HFFc6 (cell line): ENCODE measurements around the gene AFDN. TPM values are rescaled to one million over a fixed set of nuclear protein-coding genes. Genes with fewer than 3 reads are reported as not detected.

Experiments
- DNase-seq: peaks from one replicate; pipeline ENCODE4 v3.0.0-alpha.2; 2018
- H3K27ac Mint-ChIP-seq: 2 replicates; pipeline ENCODE4 v1.8.0; 2020; ENCODE audit warnings: mild to moderate bottlenecking, mixed read lengths
- H3K27me3 Mint-ChIP-seq: 2 replicates; pipeline ENCODE4 v1.8.0; 2021; ENCODE audit warnings: mild to moderate bottlenecking, moderate library complexity, mixed read lengths; ENCODE audit not compliant: insufficient read depth
- H3K36me3 Mint-ChIP-seq: 2 replicates; pipeline ENCODE4 v1.8.0; 2021; ENCODE audit warnings: low read depth, mixed read lengths
- H3K4me1 Mint-ChIP-seq: 2 replicates; pipeline ENCODE4 v1.8.0; 2020; ENCODE audit warnings: low read depth, mixed read lengths
- H3K4me3 Mint-ChIP-seq: 2 replicates; pipeline ENCODE4 v1.8.0; 2020; ENCODE audit warnings: mild to moderate bottlenecking, moderate library complexity, mixed read lengths
- H3K9me3 Mint-ChIP-seq: 2 replicates; pipeline ENCODE4 v1.8.0; 2020; ENCODE audit warnings: mild to moderate bottlenecking, mixed read lengths
- CTCF ChIP-seq: fragments of 200-600 bp; sonication (generic); IDR thresholded peaks from 2 replicates; pipeline ENCODE4 v1.5.0; 2021; ENCODE audit warnings: antibody characterized with exemption, mild to moderate bottlenecking
- total RNA-seq, 6 experiments: library from RNA; stranded (reverse); fragmentation: NEBNext Ultra II Directional; extraction: Animal tissue kit (Norgen Biotek cat#: 25700); gene quantifications; 2 replicates in 1 of 6; 3 replicates in 5 of 6; pipeline ENCODE4 v1.2.3, GENCODE V29; 2021

Gene AFDN
- total RNA-seq, 6 experiments from 2014 or later, result 16.1 to 20.3 (median 17.4) TPM

GRCh38 chr6:168004945-168005344 lies 178.2 kb downstream of the AFDN start:
- TF ChIP-seq CTCF, result no peak
- H3K27ac Mint-ChIP-seq, result no peak overlapping the region
- peaks cover 19% of the 10 kb centered on the region; the same call in 1 of the 2 replicates for H3K9me3 Mint-ChIP-seq

GRCh38 chr6:168005796-168006195 lies 179.1 kb downstream of the AFDN start:
- no peak for DNase-seq
- no peak overlapping the region for H3K4me3 Mint-ChIP-seq
- H3K27ac Mint-ChIP-seq, result no peak overlapping the region
- H3K36me3 Mint-ChIP-seq, result peaks cover 20% of the 10 kb centered on the region
- H3K9me3 Mint-ChIP-seq, result peaks cover 28% of the 10 kb centered on the region
- H3K27me3 Mint-ChIP-seq, result peaks cover 24% of the 10 kb centered on the region
- H3K4me1 Mint-ChIP-seq, result peaks cover 20% of the 10 kb centered on the region
- no peak for TF ChIP-seq CTCF

More at GRCh38 chr6:168004945-168005344, 178.2 kb downstream of the AFDN start:
- DNase-seq, result no peak
- Mint-ChIP-seq H3K4me1 (peaks cover 20% of the 10 kb centered on the region), H3K4me3 (no peak overlapping the region), H3K27me3 (peaks cover 24% of the 10 kb centered on the region), H3K36me3 (peaks cover 11% of the 10 kb centered on the region)

GRCh38 chr6:168007592-168008338 lies 181.1 kb downstream of the AFDN start:
- peak overlapping the region; percentile 73 for H3K27ac Mint-ChIP-seq
- peaks cover 35% of the 10 kb centered on the region for H3K36me3 Mint-ChIP-seq
- H3K9me3 Mint-ChIP-seq, result peaks cover 47% of the 10 kb centered on the region
- peak; percentile 98 for DNase-seq
- TF ChIP-seq CTCF, result no peak
- H3K4me3 Mint-ChIP-seq, result no peak overlapping the region
- H3K27me3 Mint-ChIP-seq, result peaks cover 29% of the 10 kb centered on the region
- peaks cover 20% of the 10 kb centered on the region for H3K4me1 Mint-ChIP-seq

- Mint-ChIP-seq H3K36me3 (peaks cover 35% of the 10 kb centered on the region), H3K9me3 (peaks cover 52% of the 10 kb centered on the region), H3K27me3 (peaks cover 22% of the 10 kb centered on the region), H3K4me1 (peaks cover 20% of the 10 kb centered on the region), H3K4me3 (no peak overlapping the region), H3K27ac (no peak overlapping the region)
- TF ChIP-seq CTCF, result no peak
- DNase-seq, result no peak
These were observed 182.6 kb downstream of the AFDN start for GRCh38 chr6:168009331-168009730.

- Mint-ChIP-seq H3K36me3 (peaks cover 49% of the 10 kb centered on the region), H3K4me1 (peaks cover 20% of the 10 kb centered on the region), H3K4me3 (no peak overlapping the region)
These were observed 184.6 kb downstream of the AFDN start for GRCh38 chr6:168011291-168011690.

More at GRCh38 chr6:168011291-168011690, 184.6 kb downstream of the AFDN start:
- TF ChIP-seq CTCF, result no peak
- peaks cover 66% of the 10 kb centered on the region for H3K9me3 Mint-ChIP-seq
- H3K27ac Mint-ChIP-seq, result no peak overlapping the region
- no peak for DNase-seq
- peaks cover 28% of the 10 kb centered on the region for H3K27me3 Mint-ChIP-seq
